Fibroblast of lung (primary cell): ENCODE data around the gene PCDH9. TPM values are rescaled to one million over a fixed set of nuclear protein-coding genes. Genes with fewer than 3 reads are reported as not detected.
"Not testable (repeated sequence)": the region's sequence is repeated elsewhere in the genome, so short reads cannot be mapped to it uniquely, and the experiment has no call there.

Experiments used
- DNase-seq, 2 donors: peaks; one replicate each; pipeline versions ENCODE4 v3.0.0 to v3.0.0-alpha.2; 2010; ENCODE audit warnings: low read depth in 2 of 2
- H2AFZ ChIP-seq: 2 replicates; pipeline ENCODE4 v1.5.1; 2012; ENCODE audit warnings: low read length, control low read depth, inconsistent platforms
- H3K27ac ChIP-seq: 2 replicates; pipeline ENCODE4 v1.5.1; 2011; ENCODE audit warnings: low read length, control low read depth; ENCODE audit not compliant: insufficient read depth
- H3K27me3 ChIP-seq: 2 replicates; pipeline ENCODE4 v1.5.1; 2011; ENCODE audit warnings: mild to moderate bottlenecking, low read length; ENCODE audit not compliant: control insufficient read depth, insufficient read depth
- H3K36me3 ChIP-seq: 2 replicates; pipeline ENCODE4 v1.5.1; 2011; ENCODE audit warnings: low read length; ENCODE audit not compliant: control insufficient read depth, insufficient read depth
- H3K4me1 ChIP-seq: 2 replicates; pipeline ENCODE4 v1.5.1; 2011; ENCODE audit warnings: low read length; ENCODE audit not compliant: control insufficient read depth, insufficient read depth; ENCODE audit errors: extremely low read depth
- H3K4me2 ChIP-seq: 2 replicates; pipeline ENCODE4 v1.5.1; 2011; ENCODE audit warnings: low read length, control low read depth; ENCODE audit not compliant: insufficient read depth; ENCODE audit errors: extremely low read depth
- H3K4me3 ChIP-seq, 4 experiments: fragments of 200-600 bp in 1 of 4; sonication (generic) in 1 of 4; replicated peaks in 1 of 4; 2 replicates each; pipeline ENCODE4 v1.5.1; 2011 to 2016; ENCODE audit warnings: low read length in 4 of 4, low read depth in 3 of 4, mild to moderate bottlenecking in 3 of 4, control low read depth in 2 of 4, inconsistent platforms in 1 of 4, mixed read lengths in 1 of 4; ENCODE audit not compliant: insufficient read depth in 1 of 4; ENCODE audit errors: control extremely low read depth in 1 of 4
- H3K79me2 ChIP-seq: 2 replicates; pipeline ENCODE4 v1.5.1; 2012; ENCODE audit warnings: mild to moderate bottlenecking, low read length, inconsistent platforms; ENCODE audit not compliant: control insufficient read depth, insufficient read depth
- H3K9ac ChIP-seq: 2 replicates; pipeline ENCODE4 v1.5.1; 2011; ENCODE audit warnings: mild to moderate bottlenecking, low read length, control low read depth; ENCODE audit not compliant: insufficient read depth
- H3K9me3 ChIP-seq: 2 replicates; pipeline ENCODE4 v1.5.1; 2012; ENCODE audit warnings: low read depth, low read length; ENCODE audit not compliant: control insufficient read depth, insufficient read depth
- H4K20me1 ChIP-seq: 2 replicates; pipeline ENCODE4 v1.5.1; 2011; ENCODE audit warnings: low read length; ENCODE audit not compliant: control insufficient read depth, insufficient read depth; ENCODE audit errors: extremely low read depth
- CTCF ChIP-seq, 2 donors: IDR thresholded peaks in 1 of 2; conservative IDR thresholded peaks in 1 of 2; 1 replicate in 1 of 2; 2 replicates in 1 of 2; pipeline ENCODE4 v1.5.1; 2011 to 2012; ENCODE audit warnings: low read length in 2 of 2, control low read depth in 1 of 2, inconsistent platforms in 1 of 2, low read depth in 1 of 2, mild to moderate bottlenecking in 1 of 2
- EZH2 ChIP-seq: IDR thresholded peaks from 2 replicates; pipeline ENCODE4 v1.5.1; 2012; ENCODE audit warnings: low read length, control low read depth, mild to moderate bottlenecking; ENCODE audit errors: missing control alignments
- polyA plus RNA-seq, 2 donors: library from polyadenylated mRNA; depleted of rRNA in 1 of 2; stranded (reverse) in 1 of 2; unstranded in 1 of 2; fragments of >200 nt; gene quantifications; 2 replicates each; pipeline ENCODE4 v1.2.1, GENCODE V29; 2011 to 2012; ENCODE audit warnings: missing spikeins in 1 of 2
- total RNA-seq: library from RNA; depleted of rRNA; stranded (reverse); fragments of >200 nt; gene quantifications from 2 replicates; pipeline ENCODE4 v1.2.1, GENCODE V29; 2014

Gene PCDH9
- total and polyA plus RNA-seq, 2 donors (not counting 1 experiment from before 2014, with no cell fraction given): 0.50 to 0.67 TPM

GRCh38 chr13:67099494-67099893, 130.6 kb downstream of the PCDH9 start:
- H3K36me3 ChIP-seq: no peaks in the 10 kb centered on the region
- no peak for TF ChIP-seq EZH2

GRCh38 chr13:67097892-67098452, 132.2 kb downstream of the PCDH9 start:
- H3K36me3 ChIP-seq: no peaks in the 10 kb centered on the region
- H3K4me3 ChIP-seq: no peak overlapping the region
- H3K4me1 ChIP-seq: no peaks in the 10 kb centered on the region
- H3K9ac ChIP-seq: no peak overlapping the region
- H3K79me2 ChIP-seq: no peaks in the 10 kb centered on the region
- no peak overlapping the region for H3K27ac ChIP-seq
- H3K9me3 ChIP-seq: no peaks in the 10 kb centered on the region
- H4K20me1 ChIP-seq: no peaks in the 10 kb centered on the region
- no peak for DNase-seq
- TF ChIP-seq EZH2 (no peak), CTCF (conservative IDR thresholded peaks at IDR 0.05 in 1 of 2, IDR thresholded peaks at IDR 0.05 in 1 of 2; ENCODE audit: low read depth in 1 of 2, low read length in 2 of 2) (no peak)
- H2AFZ ChIP-seq: no peak overlapping the region
- no peak overlapping the region for H3K4me2 ChIP-seq
- H3K27me3 ChIP-seq: no peaks in the 10 kb centered on the region

More at GRCh38 chr13:67099494-67099893, 130.6 kb downstream of the PCDH9 start:
- Histone ChIP-seq H3K27ac (no peak overlapping the region), H2AFZ (no peak overlapping the region), H3K4me3 (no peak overlapping the region), H3K9me3 (no peaks in the 10 kb centered on the region), H3K79me2 (no peaks in the 10 kb centered on the region), H3K4me1 (no peaks in the 10 kb centered on the region), H4K20me1 (no peaks in the 10 kb centered on the region), H3K4me2 (no peak overlapping the region), H3K27me3 (no peaks in the 10 kb centered on the region), H3K9ac (no peak overlapping the region)
- DNase-seq: no peak

- not testable (repeated sequence) for H3K9ac ChIP-seq, H3K4me3 ChIP-seq, DNase-seq
Measured at GRCh38 chr13:67096893-67097292, 133.2 kb downstream of the PCDH9 start.

GRCh38 chr13:67096418-67096817, 133.7 kb downstream of the PCDH9 start:
- no peak overlapping the region for H3K27ac ChIP-seq
- TF ChIP-seq EZH2: no peak
- no peak for TF ChIP-seq CTCF (conservative IDR thresholded peaks at IDR 0.05 in 1 of 2, IDR thresholded peaks at IDR 0.05 in 1 of 2; ENCODE audit: low read depth in 1 of 2, low read length in 2 of 2)
- H3K4me3 ChIP-seq: no peak overlapping the region

More at GRCh38 chr13:67096893-67097292, 133.2 kb downstream of the PCDH9 start:
- H3K9me3 ChIP-seq, H4K20me1 ChIP-seq, H3K27me3 ChIP-seq, H3K36me3 ChIP-seq, H3K4me2 ChIP-seq, H2AFZ ChIP-seq, H3K27ac ChIP-seq, H3K4me1 ChIP-seq, H3K79me2 ChIP-seq: not testable (repeated sequence)

More at GRCh38 chr13:67096418-67096817, 133.7 kb downstream of the PCDH9 start:
- H3K9ac ChIP-seq: no peak overlapping the region
- no peak for DNase-seq
- no peak overlapping the region for H3K4me2 ChIP-seq
- H2AFZ ChIP-seq: no peak overlapping the region
- H3K79me2 ChIP-seq: no peaks in the 10 kb centered on the region
- H3K27me3 ChIP-seq: no peaks in the 10 kb centered on the region
- no peaks in the 10 kb centered on the region for H4K20me1 ChIP-seq
- H3K4me1 ChIP-seq: no peaks in the 10 kb centered on the region
- H3K9me3 ChIP-seq: no peaks in the 10 kb centered on the region
- no peaks in the 10 kb centered on the region for H3K36me3 ChIP-seq
